K562 (cell line): ENCODE measurements around the gene LAMA5. TPM values are rescaled to one million over a fixed set of nuclear protein-coding genes. Genes with fewer than 3 reads are reported as not detected.

Experiments
- BMI1 ChIP-seq: fragments of 150-350 bp; IDR thresholded peaks from 2 replicates; pipeline ENCODE4 v1.6.1; 2014; ENCODE audit warnings: low read length
- CCAR2 ChIP-seq: fragments of 200-400 bp; formaldehyde crosslinking; IDR thresholded peaks from 2 replicates; pipeline ENCODE4 v1.6.1; 2017; ENCODE audit warnings: mild to moderate bottlenecking, low read depth, low read length
- E2F8 ChIP-seq: fragments of 450-650 bp; IDR thresholded peaks from 2 replicates; pipeline ENCODE4 v1.7.1; 2018; ENCODE audit warnings: mild to moderate bottlenecking, low read depth; ENCODE audit not compliant: partially characterized antibody
- GMEB1 ChIP-seq: fragments of 250-450 bp; sonication (Bioruptor Pico); IDR thresholded peaks from 2 replicates; pipeline ENCODE4 v1.4.0; 2020; ENCODE audit warnings: mild to moderate bottlenecking
- POLR2H ChIP-seq: IDR thresholded peaks from 2 replicates; pipeline ENCODE4 v1.6.1; 2016; ENCODE audit warnings: missing genetic modification characterization, low read depth, mild to moderate bottlenecking, control low read depth, missing compliant biosample characterization, moderate library complexity
- RBM25 ChIP-seq: fragments of 200-400 bp; formaldehyde crosslinking; IDR thresholded peaks from 2 replicates; pipeline ENCODE4 v1.6.1; 2018; ENCODE audit warnings: low read length, low read depth, moderate library complexity; ENCODE audit not compliant: severe bottlenecking
- YY1 ChIP-seq, 3 experiments: IDR thresholded peaks; 2 replicates each; pipeline ENCODE4 v1.6.1; 2011; ENCODE audit warnings: low read length in 2 of 3, mild to moderate bottlenecking in 2 of 3, moderate library complexity in 2 of 3, borderline replicate concordance in 1 of 3, control low read depth in 1 of 3, low read depth in 1 of 3; ENCODE audit not compliant: insufficient read depth in 3 of 3, insufficient replicate concordance in 2 of 3, control insufficient read depth in 1 of 3, insufficient read length in 1 of 3; ENCODE audit errors: extremely low read depth in 1 of 3
- ZNF174 ChIP-seq: fragments of 250-450 bp; sonication (Bioruptor Pico); IDR thresholded peaks from 2 replicates; pipeline ENCODE4 v1.4.0; 2020; ENCODE audit warnings: mild to moderate bottlenecking
- polyA plus RNA-seq, 8 experiments: library from polyadenylated mRNA; depleted of rRNA in 4 of 8; stranded (reverse) in 5 of 8; unstranded in 3 of 8; fragments of >200 nt; fragmentation: Nextera tagmentation in 2 of 8; fragmentation: Illumina TruSeq in 1 of 8; extraction: Ambion mirVana in 2 of 8; extraction: Trizol in 1 of 8; gene quantifications; 2 replicates each; pipeline versions ENCODE4 v1.2.1 to v1.2.3, GENCODE V29; 2011 to 2014; ENCODE audit warnings: inconsistent platforms in 1 of 8, missing spikeins in 1 of 8
- total RNA-seq, 7 experiments: library from RNA; depleted of rRNA in 6 of 7; stranded (reverse); fragments of >200 nt in 6 of 7; fragmentation: Illumina TruSeq in 2 of 7; extraction: Trizol in 2 of 7; gene quantifications; 2 replicates each; pipeline versions ENCODE4 v1.2.1 to v1.2.3, GENCODE V29; 2011 to 2021; ENCODE audit warnings: low replicate concordance in 1 of 7

LAMA5 gene
- total and polyA plus RNA-seq, 9 of the 15 experiments (the other 6 are each of a cell fraction or from before 2014, with no cell fraction given), result 0.31 to 101 (median 7.8) TPM

DNA sequence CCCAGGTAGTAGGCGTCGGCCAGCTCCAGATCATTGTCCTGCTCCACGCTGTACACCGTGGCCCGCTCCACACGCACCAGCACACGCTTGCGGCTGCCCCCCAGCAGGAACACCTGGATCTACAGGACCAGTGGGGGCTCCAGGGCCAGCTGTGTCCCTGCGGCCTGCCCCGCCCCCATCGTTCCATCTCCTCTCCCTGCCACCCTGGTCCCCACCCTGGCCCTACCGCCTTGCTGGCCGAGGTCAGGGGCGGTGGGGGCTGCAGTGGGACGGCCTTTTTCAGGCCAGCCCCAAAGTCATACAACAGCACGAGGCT is 54.5 kb downstream of the LAMA5 start (continued):
- TF ChIP-seq E2F8 (no peak), RBM25 (no peak), POLR2H (tag) (no peak), BMI1 (no peak), GMEB1 (CRISPR knock-in tag) (no peak), CCAR2 (no peak), YY1 (IDR thresholded peaks at IDR 0.05; ENCODE audit: borderline replicate concordance in 1 of 3, control insufficient read depth in 1 of 3, extremely low read depth in 1 of 3, insufficient read depth in 3 of 3, insufficient read length in 1 of 3, insufficient replicate concordance in 2 of 3, low read depth in 1 of 3, low read length in 2 of 3) (no peak), ZNF174 (no peak)
